ENCODE data around the gene TMUB2. TPM values are rescaled to one million over a fixed set of nuclear protein-coding genes. Genes with fewer than 3 reads are reported as not detected.

TMUB2 gene
- total RNA-seq, 2 donors from 2014 or later, result 42.9 to 67.2 TPM

DNA sequence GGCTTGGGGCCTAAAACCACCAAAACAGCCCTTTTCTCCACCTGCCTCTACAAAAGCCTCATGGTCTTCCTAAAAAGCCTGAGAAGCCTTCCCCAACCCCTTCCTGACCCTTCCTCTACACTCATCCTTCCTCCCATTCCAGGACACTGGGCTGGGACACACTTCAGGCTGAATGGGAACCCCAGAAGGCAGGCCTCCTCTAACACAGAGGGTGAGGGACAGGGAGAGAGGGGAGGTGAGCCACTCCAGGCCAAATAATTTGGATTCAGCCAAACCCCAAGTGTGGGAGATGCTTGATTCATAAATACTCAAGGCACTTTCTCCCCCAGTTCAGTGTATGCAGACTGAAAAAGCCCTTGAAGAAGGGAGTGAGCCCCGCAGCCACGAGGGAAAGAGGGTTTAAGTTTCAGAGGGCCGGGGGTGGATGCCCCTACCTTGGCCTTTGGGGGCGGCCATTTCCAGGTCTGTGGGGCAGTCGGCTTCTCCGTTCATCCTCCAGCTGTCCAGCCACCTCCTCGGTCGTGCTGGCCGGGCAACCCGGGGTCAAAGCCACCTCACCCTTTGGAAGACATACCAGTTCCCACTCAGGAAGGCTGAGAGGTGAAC lies 31.1 kb downstream of the TMUB2 start:
- TF ChIP-seq POLR2AphosphoS5 (IDR thresholded peaks at IDR 0.05) (no peak), POLR2A (IDR thresholded peaks at IDR 0.05) (no peak)
- TF ChIP-seq, protein P1, sequence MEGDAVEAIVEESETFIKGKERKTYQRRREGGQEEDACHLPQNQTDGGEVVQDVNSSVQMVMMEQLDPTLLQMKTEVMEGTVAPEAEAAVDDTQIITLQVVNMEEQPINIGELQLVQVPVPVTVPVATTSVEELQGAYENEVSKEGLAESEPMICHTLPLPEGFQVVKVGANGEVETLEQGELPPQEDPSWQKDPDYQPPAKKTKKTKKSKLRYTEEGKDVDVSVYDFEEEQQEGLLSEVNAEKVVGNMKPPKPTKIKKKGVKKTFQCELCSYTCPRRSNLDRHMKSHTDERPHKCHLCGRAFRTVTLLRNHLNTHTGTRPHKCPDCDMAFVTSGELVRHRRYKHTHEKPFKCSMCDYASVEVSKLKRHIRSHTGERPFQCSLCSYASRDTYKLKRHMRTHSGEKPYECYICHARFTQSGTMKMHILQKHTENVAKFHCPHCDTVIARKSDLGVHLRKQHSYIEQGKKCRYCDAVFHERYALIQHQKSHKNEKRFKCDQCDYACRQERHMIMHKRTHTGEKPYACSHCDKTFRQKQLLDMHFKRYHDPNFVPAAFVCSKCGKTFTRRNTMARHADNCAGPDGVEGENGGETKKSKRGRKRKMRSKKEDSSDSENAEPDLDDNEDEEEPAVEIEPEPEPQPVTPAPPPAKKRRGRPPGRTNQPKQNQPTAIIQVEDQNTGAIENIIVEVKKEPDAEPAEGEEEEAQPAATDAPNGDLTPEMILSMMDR (IDR thresholded peaks at IDR 0.05), result no peak
- 8% methylated on average over 9 of the region's 10 CpGs for WGBS
- Histone ChIP-seq H3K4me3 (peak overlapping the region; percentile 80 to 95), H3K9me3 (no peaks in the 10 kb centered on the region), H3K4me1 (replicated peaks) (peaks cover 3% of the 10 kb centered on the region), H3K36me3 (peaks cover 10 to 23% of the 10 kb centered on the region in 2 donors), H3K27ac (peak overlapping the region; percentile 98 to 100), H3K27me3 (replicated peaks; ENCODE audit: insufficient read depth) (no peaks in the 10 kb centered on the region)
- no peak for DNase-seq (ENCODE audit: low spot score)
- intact Hi-C loops (cut with DNase I), result loop anchor here (2.0 kb wide), 1 partner anchor 109 kb away; no protein-coding TSS in a partner anchor

DNA sequence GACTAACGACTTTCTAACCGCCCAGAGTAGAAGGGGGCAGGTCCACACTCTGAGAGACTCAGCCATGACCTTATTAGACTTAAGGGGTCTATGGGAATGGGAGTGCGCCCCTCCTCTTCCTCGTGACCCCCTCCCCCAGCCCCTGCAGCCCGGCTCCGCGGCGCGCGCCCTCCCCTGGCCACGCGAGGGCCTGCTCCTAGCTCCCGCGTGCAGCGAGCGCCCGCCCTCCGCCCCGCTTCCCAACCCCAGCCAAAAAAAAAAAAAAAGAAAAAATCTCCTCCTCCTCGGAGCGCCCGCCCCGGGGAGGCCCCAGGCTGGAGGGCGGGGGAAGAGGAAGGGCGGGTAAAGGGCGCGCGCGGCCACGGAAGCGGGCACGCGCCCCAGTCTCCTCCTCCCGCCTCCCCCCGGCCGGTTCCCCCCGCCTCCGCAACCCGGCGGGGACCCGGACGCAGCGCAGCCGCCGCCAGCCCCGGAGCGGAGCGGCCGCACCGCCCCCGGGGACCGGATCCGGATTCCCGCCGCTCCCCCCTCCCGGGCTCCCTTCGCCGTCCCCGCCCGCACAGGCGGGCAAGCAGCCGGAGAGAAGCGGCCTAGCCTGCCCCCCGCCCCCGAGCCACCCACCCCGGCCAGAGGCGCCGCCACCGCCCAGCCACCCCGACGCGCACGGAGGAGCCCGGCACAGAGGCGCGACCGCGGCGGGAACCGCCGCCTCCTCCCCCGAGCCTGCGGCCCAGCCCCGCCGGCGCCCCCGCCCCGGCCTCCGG lies 31.8 kb downstream of the TMUB2 start:
- Histone ChIP-seq H3K9me3 (no peaks in the 10 kb centered on the region), H3K4me1 (replicated peaks) (peaks cover 5% of the 10 kb centered on the region), H3K27me3 (replicated peaks; ENCODE audit: insufficient read depth) (no peaks in the 10 kb centered on the region), H3K27ac (peak overlapping the region; percentile 98 to 100), H3K36me3 (peaks cover 10 to 23% of the 10 kb centered on the region in 2 donors), H3K4me3 (peak overlapping the region; percentile 80 to 95)
- WGBS, result 1% methylated on average over 23 of the region's 89 CpGs
- intact Hi-C loops (cut with DNase I), result loop anchor here (2.0 kb wide), 1 partner anchor 108 kb away; no protein-coding TSS in a partner anchor
- DNase-seq (ENCODE audit: low spot score), result peak; percentile 87
- TF ChIP-seq POLR2A (IDR thresholded peaks at IDR 0.05) (peak; percentile 51), POLR2AphosphoS5 (IDR thresholded peaks at IDR 0.05) (peak; percentile 72)
- TF ChIP-seq, protein P1 (IDR thresholded peaks at IDR 0.05), result peak in 3 of 4 experiments; percentile 37 to 54 (median 53)

DNA sequence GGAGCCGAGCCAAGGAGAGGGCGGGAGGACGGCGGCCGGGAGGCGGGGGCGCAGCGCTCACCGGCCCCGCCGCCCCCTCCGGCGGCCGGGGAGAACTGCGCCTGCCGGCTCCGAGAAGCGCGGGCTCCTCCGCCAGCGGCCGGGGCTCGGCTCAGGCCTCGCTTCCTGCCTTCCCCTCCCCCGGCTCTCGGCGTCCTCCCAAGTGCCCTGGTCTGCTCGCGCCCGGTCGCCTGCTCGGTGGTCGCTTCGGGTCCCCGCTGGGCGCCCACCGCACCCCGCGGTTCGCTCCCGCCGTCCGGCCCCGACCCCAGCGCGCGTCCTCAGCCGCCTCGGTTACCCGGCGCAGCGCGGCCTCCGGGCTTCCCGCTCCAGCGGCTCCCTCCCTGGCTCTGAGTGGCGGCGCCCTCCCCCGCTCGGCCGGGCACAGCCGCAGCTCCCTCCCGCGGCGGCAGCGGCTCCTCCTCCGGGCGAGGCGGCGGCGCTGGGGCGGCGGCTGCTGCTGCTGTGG lies 32.4 kb downstream of the TMUB2 start:
- no peak for TF ChIP-seq POLR2A (IDR thresholded peaks at IDR 0.05)
- TF ChIP-seq, protein P1 (IDR thresholded peaks at IDR 0.05), result peak in 3 of 4 experiments; percentile 36 to 70 (median 68)
- Histone ChIP-seq H3K27ac (peak overlapping the region; percentile 98 to 100), H3K27me3 (replicated peaks; ENCODE audit: insufficient read depth) (no peaks in the 10 kb centered on the region), H3K4me3 (peak overlapping the region; percentile 80 to 95), H3K4me1 (replicated peaks) (peaks cover 5% of the 10 kb centered on the region), H3K36me3 (peaks cover 10 to 23% of the 10 kb centered on the region in 2 donors), H3K9me3 (no peaks in the 10 kb centered on the region)
- intact Hi-C loops (cut with DNase I), result loop anchor here (2.0 kb wide), 1 partner anchor 108 kb away; no protein-coding TSS in a partner anchor
- under 1% methylated on average over 37 of the region's 73 CpGs for WGBS
- peak; percentile 42 for DNase-seq (ENCODE audit: low spot score)

DNA sequence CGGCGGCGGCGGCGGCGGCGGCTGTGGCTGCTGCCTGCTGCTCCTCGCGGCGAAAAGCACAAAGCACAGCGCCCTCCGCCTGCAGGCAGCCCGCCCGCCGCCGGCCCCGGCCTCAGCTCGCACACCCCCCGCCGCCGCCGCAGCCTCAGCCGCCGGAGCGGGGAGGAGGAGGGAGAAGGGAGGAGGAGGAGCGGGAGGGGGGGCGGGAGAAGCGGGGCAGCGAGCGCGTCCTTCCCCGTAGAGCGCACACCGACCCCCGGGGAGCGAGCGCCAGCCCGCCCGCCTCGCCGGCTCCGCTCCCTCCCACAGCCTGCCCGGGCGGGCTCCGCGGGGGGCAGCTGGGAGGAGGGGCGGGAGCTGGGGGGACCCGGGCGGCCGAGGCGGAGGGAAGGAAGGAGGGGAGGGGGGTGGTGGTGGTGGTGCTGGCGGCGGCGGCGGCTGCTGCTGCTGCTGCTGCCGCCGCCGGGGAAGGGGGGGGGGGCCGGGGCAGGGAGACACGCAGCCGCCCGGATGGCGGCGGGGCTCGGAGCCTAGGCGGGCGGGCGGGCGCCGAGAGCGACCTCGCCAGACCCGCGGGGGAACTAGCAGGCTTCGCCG lies 32.9 kb downstream of the TMUB2 start, which contains the start of gene UBTF:
TSS of gene UBTF (minus strand) at position 60 of the 597 bp plus-strand sequence. CDS start 1,446 bp downstream, outside the sequence.
- peak; percentile 59 for DNase-seq (ENCODE audit: low spot score)
- TF ChIP-seq, protein P1 (IDR thresholded peaks at IDR 0.05), result no peak
- no peak for TF ChIP-seq POLR2AphosphoS5 (IDR thresholded peaks at IDR 0.05)
- TF ChIP-seq POLR2A (IDR thresholded peaks at IDR 0.05), result no peak
- intact Hi-C loops (cut with DNase I), result loop anchor here (2.0 kb wide), 1 partner anchor 107 kb away; no protein-coding TSS in a partner anchor
- Histone ChIP-seq H3K4me3 (peak within 1 kb of the TSS; percentile 80 to 95), H3K9me3 (no peaks in the 10 kb centered on the region), H3K27ac (peak within 1 kb of the TSS; percentile 98 to 100), H3K36me3 (peaks cover 7 to 19% of the 10 kb centered on the region in 2 donors), H3K27me3 (replicated peaks; ENCODE audit: insufficient read depth) (no peaks in the 10 kb centered on the region), H3K4me1 (replicated peaks) (peaks cover 5% of the 10 kb centered on the region)
- WGBS, result 0% methylated on average over 16 of the region's 76 CpGs
